SK-N-SH (cell line): ENCODE results near the gene GANC. TPM values are rescaled to one million over a fixed set of nuclear protein-coding genes. Genes with fewer than 3 reads are reported as not detected.

Experiments used
- CTCF ChIA-PET: fragments of 300-600, 350-600 bp; formaldehyde crosslinking; extraction: SDS; loops from one replicate; lab custom pipeline; 2021; lab: Yijun Ruan, JAX
- POLR2A ChIA-PET: fragments of 350-600 bp; sonication (Branson Sonifier 250); formaldehyde crosslinking; extraction: SDS; loops from one replicate; lab custom pipeline; 2020; ENCODE audit warnings: antibody characterized with exemption, inconsistent platforms; lab: Yijun Ruan, JAX
- DNase-seq: peaks from one replicate; pipeline ENCODE4 v3.0.0; 2012
- H2AFZ ChIP-seq: fragments of 200-600 bp; sonication (generic); 2 replicates; pipeline ENCODE4 v1.8.1; 2016; ENCODE audit warnings: antibody characterized with exemption, mild to moderate bottlenecking, low read depth
- H3F3A ChIP-seq: fragments of 200-600 bp; sonication (generic); replicated peaks from 2 replicates; pipeline ENCODE3; 2016; ENCODE audit warnings: antibody characterized with exemption, mild to moderate bottlenecking; ENCODE audit not compliant: insufficient read depth
- H3K27ac ChIP-seq, 2 experiments: fragments of 200-500 bp in 1 of 2; fragments of 200-600 bp in 1 of 2; sonication (Bioruptor generic) in 1 of 2; sonication (generic), shearing (Covaris generic) in 1 of 2; 2 replicates each; pipeline versions ENCODE4 v1.5.1 to v1.6.1; 2014 to 2016; ENCODE audit warnings: low read depth in 2 of 2, inconsistent platforms in 1 of 2, low read length in 1 of 2, mild to moderate bottlenecking in 1 of 2, mixed read lengths in 1 of 2
- H3K27me3 ChIP-seq: fragments of 200-600 bp; sonication (generic), shearing (Covaris generic); 2 replicates; pipeline ENCODE4 v1.6.1; 2016; ENCODE audit warnings: mixed run types; ENCODE audit not compliant: insufficient read depth
- H3K36me3 ChIP-seq, 2 experiments: fragments of 200-500 bp in 1 of 2; fragments of 200-600 bp in 1 of 2; sonication (Bioruptor generic) in 1 of 2; sonication (generic) in 1 of 2; replicated peaks in 1 of 2; 2 replicates each; pipeline versions ENCODE3 to v1.5.1; 2014 to 2016; ENCODE audit warnings: low read length in 1 of 2, mild to moderate bottlenecking in 1 of 2; ENCODE audit not compliant: insufficient read depth in 2 of 2, control insufficient read depth in 1 of 2
- H3K4me1 ChIP-seq, 2 experiments: fragments of 200-500 bp in 1 of 2; fragments of 200-600 bp in 1 of 2; sonication (Bioruptor generic) in 1 of 2; sonication (generic), shearing (Covaris generic) in 1 of 2; 2 replicates each; pipeline versions ENCODE4 v1.5.1 to v1.6.1; 2014 to 2016; ENCODE audit warnings: low read depth in 1 of 2, low read length in 1 of 2, mixed run types in 1 of 2; ENCODE audit not compliant: insufficient read depth in 2 of 2, control insufficient read depth in 1 of 2
- H3K4me2 ChIP-seq: fragments of 200-600 bp; sonication (generic), shearing (Covaris generic); 2 replicates; pipeline ENCODE4 v1.6.1; 2017; ENCODE audit warnings: mixed run types
- H3K4me3 ChIP-seq, 2 experiments: fragments of 200-500 bp in 1 of 2; fragments of 200-600 bp in 1 of 2; sonication (Bioruptor generic) in 1 of 2; sonication (generic), shearing (Covaris generic) in 1 of 2; 2 replicates each; pipeline versions ENCODE4 v1.5.1 to v1.8.1; 2014 to 2016; ENCODE audit warnings: low read depth in 2 of 2, inconsistent platforms in 1 of 2, low read length in 1 of 2, mild to moderate bottlenecking in 1 of 2, mixed read lengths in 1 of 2, moderate library complexity in 1 of 2
- H3K79me2 ChIP-seq: fragments of 200-600 bp; sonication (generic); 2 replicates; pipeline ENCODE4 v1.8.1; 2017; ENCODE audit warnings: mild to moderate bottlenecking; ENCODE audit not compliant: insufficient read depth
- H3K9ac ChIP-seq: fragments of 200-600 bp; sonication (generic); 2 replicates; pipeline ENCODE4 v1.6.1; 2017; ENCODE audit warnings: mixed run types
- H3K9me2 ChIP-seq: fragments of 200-600 bp; sonication (generic); 2 replicates; pipeline ENCODE4 v1.6.1; 2017; ENCODE audit warnings: mixed run types
- H3K9me3 ChIP-seq: fragments of 200-600 bp; sonication (generic); 2 replicates; pipeline ENCODE4 v1.6.1; 2017; ENCODE audit warnings: mixed run types, mild to moderate bottlenecking, moderate library complexity
- H4K20me1 ChIP-seq: fragments of 200-600 bp; sonication (generic); 2 replicates; pipeline ENCODE4 v1.6.1; 2017; ENCODE audit warnings: mild to moderate bottlenecking, mixed run types; ENCODE audit not compliant: insufficient read depth
- FOSL2 ChIP-seq: IDR thresholded peaks from 2 replicates; pipeline ENCODE4 v1.4.0; 2012; ENCODE audit warnings: low read depth, mild to moderate bottlenecking, moderate library complexity, borderline replicate concordance
- FOXJ3 ChIP-seq: sonication (generic); formaldehyde crosslinking; IDR thresholded peaks from 2 replicates; pipeline ENCODE4 v1.5.1; 2020; ENCODE audit warnings: mild to moderate bottlenecking, missing genetic modification reagents
- FOXM1 ChIP-seq: IDR thresholded peaks from 2 replicates; pipeline ENCODE4 v1.4.0; 2012; ENCODE audit warnings: low read depth, mild to moderate bottlenecking
- GABPA ChIP-seq: IDR thresholded peaks from 2 replicates; pipeline ENCODE4 v1.4.0; 2012; ENCODE audit warnings: low read depth, mild to moderate bottlenecking
- GATA2 ChIP-seq: sonication (generic); formaldehyde crosslinking; IDR thresholded peaks from 2 replicates; pipeline ENCODE4 v1.5.0; 2020; ENCODE audit warnings: mild to moderate bottlenecking, missing genetic modification reagents
- NFIC ChIP-seq: IDR thresholded peaks from 2 replicates; pipeline ENCODE4 v1.4.0; 2012; ENCODE audit warnings: borderline replicate concordance
- NRF1 ChIP-seq: IDR thresholded peaks from 2 replicates; pipeline ENCODE4 v1.6.1; 2012; ENCODE audit warnings: low read depth, mild to moderate bottlenecking, low read length
- SMC3 ChIP-seq: IDR thresholded peaks from 2 replicates; pipeline ENCODE4 v1.6.1; 2012; ENCODE audit warnings: low read depth, low read length, improper control_type of control experiment
- TAF1 ChIP-seq: IDR thresholded peaks from 2 replicates; pipeline ENCODE4 v1.6.1; 2012; ENCODE audit warnings: low read depth, mild to moderate bottlenecking, low read length, moderate library complexity, borderline replicate concordance
- TCF12 ChIP-seq: IDR thresholded peaks from 2 replicates; pipeline ENCODE4 v1.4.0; 2012
- TEAD4 ChIP-seq: IDR thresholded peaks from 2 replicates; pipeline ENCODE4 v1.4.0; 2012; ENCODE audit warnings: mild to moderate bottlenecking, borderline replicate concordance; ENCODE audit not compliant: insufficient read depth
- WGBS: methylation state at CpG from one replicate; pipeline ENCODE4 v1.1.6; 2017; ENCODE audit warnings: low lambda C conversion rate; 5-methylcytosine and 5-hydroxymethylcytosine counted together
- polyA plus RNA-seq, 3 experiments: library from polyadenylated mRNA; depleted of rRNA; stranded (reverse); fragments of >200 nt; gene quantifications; 2 replicates each; pipeline ENCODE4 v1.2.3, GENCODE V29; 2012
- TF ChIP-seq, protein P1 (sequence below): fragments of 150-350 bp; IDR thresholded peaks from 2 replicates; pipeline ENCODE4 v1.6.1; 2016; ENCODE audit warnings: mild to moderate bottlenecking, low read depth, low read length
- TF ChIP-seq, protein P2 (sequence below): IDR thresholded peaks from 2 replicates; pipeline ENCODE4 v1.6.1; 2012; ENCODE audit warnings: mild to moderate bottlenecking, low read depth, low read length, moderate library complexity
- TF ChIP-seq, protein P3 (sequence below): fragments of 150-350 bp; IDR thresholded peaks from 2 replicates; pipeline ENCODE4 v1.6.1; 2017; ENCODE audit warnings: antibody characterized with exemption, low read length, low read depth, borderline replicate concordance

GANC gene
- polyA plus RNA-seq, 1 of the 3 experiments (the other 2 are of a cell fraction): 6.8 TPM

DNA sequence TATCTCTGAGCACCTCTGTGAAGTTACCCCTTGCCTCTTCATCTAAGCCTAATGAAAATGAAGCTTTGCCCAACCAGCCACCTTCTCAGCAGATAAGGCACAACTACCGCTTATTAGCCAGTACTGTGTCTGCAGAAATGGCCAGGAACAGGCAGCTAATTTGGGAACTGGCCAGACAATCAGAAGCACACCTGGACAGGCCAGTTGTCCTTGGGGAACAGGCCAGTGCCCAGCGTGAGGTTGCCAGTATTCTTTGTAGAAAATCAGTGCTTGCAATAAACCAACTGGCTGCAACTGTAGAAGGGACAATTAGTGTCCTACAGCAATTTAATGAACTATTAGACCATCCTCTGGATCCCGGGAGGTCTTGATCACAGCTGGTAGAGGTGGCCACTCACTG is 10.7 kb downstream of the GANC start:
- DNase-seq: no peak
- Histone ChIP-seq H3K36me3 (peaks cover 10 to 20% of the 10 kb centered on the region in 2 experiments), H3K4me3 (no peak overlapping the region), H3K79me2 (no peaks in the 10 kb centered on the region), H3K9me3 (no peaks in the 10 kb centered on the region), H4K20me1 (no peaks in the 10 kb centered on the region), H3K9me2 (no peaks in the 10 kb centered on the region), H3K27me3 (no peaks in the 10 kb centered on the region), H3K9ac (no peak overlapping the region), H3K4me1 (no peaks in the 10 kb centered on the region), H3K27ac (no peak overlapping the region), H3K4me2 (no peak overlapping the region), H2AFZ (no peak overlapping the region), H3F3A (no peaks in the 10 kb centered on the region)
- ChIA-PET CTCF (no interaction called here), POLR2A (no interaction called here)
- TF ChIP-seq TCF12 (no peak), FOXM1 (no peak), NFIC (no peak), FOXJ3 (CRISPR knock-in tag) (no peak), GATA2 (no peak), NRF1 (no peak), TAF1 (no peak), TEAD4 (no peak), FOSL2 (no peak), SMC3 (no peak)
- TF ChIP-seq, protein P1, sequence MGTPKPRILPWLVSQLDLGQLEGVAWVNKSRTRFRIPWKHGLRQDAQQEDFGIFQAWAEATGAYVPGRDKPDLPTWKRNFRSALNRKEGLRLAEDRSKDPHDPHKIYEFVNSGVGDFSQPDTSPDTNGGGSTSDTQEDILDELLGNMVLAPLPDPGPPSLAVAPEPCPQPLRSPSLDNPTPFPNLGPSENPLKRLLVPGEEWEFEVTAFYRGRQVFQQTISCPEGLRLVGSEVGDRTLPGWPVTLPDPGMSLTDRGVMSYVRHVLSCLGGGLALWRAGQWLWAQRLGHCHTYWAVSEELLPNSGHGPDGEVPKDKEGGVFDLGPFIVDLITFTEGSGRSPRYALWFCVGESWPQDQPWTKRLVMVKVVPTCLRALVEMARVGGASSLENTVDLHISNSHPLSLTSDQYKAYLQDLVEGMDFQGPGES: no peak
- TF ChIP-seq, protein P2, sequence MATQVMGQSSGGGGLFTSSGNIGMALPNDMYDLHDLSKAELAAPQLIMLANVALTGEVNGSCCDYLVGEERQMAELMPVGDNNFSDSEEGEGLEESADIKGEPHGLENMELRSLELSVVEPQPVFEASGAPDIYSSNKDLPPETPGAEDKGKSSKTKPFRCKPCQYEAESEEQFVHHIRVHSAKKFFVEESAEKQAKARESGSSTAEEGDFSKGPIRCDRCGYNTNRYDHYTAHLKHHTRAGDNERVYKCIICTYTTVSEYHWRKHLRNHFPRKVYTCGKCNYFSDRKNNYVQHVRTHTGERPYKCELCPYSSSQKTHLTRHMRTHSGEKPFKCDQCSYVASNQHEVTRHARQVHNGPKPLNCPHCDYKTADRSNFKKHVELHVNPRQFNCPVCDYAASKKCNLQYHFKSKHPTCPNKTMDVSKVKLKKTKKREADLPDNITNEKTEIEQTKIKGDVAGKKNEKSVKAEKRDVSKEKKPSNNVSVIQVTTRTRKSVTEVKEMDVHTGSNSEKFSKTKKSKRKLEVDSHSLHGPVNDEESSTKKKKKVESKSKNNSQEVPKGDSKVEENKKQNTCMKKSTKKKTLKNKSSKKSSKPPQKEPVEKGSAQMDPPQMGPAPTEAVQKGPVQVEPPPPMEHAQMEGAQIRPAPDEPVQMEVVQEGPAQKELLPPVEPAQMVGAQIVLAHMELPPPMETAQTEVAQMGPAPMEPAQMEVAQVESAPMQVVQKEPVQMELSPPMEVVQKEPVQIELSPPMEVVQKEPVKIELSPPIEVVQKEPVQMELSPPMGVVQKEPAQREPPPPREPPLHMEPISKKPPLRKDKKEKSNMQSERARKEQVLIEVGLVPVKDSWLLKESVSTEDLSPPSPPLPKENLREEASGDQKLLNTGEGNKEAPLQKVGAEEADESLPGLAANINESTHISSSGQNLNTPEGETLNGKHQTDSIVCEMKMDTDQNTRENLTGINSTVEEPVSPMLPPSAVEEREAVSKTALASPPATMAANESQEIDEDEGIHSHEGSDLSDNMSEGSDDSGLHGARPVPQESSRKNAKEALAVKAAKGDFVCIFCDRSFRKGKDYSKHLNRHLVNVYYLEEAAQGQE: no peak
- 83% methylated on average over 2 of the region's 3 CpGs for WGBS

DNA sequence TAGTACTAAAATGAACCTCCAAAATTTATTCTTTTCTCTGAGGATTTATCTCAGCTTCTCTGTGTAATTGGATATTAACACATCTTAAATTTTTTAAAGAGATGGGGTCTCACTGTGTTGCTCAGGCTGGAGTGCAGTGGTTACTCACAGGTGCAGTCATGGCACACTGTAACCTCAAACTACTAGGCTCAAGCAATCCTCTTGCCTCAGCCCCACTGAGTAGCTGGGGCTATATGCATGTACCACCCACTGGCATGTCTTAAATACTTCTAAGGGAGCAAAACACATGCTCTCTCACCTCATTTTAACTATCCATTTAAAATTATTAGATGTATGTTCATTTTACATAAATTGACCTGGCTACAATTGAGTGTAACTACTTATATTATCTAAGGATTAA is 11.6 kb downstream of the GANC start:
- H4K20me1 ChIP-seq: no peaks in the 10 kb centered on the region
- POLR2A ChIA-PET: no interaction called here
- peaks cover 8 to 20% of the 10 kb centered on the region in 2 experiments for H3K36me3 ChIP-seq
- H3K9me2 ChIP-seq: no peaks in the 10 kb centered on the region
- no peak for TF ChIP-seq GATA2
- TF ChIP-seq GABPA: no peak
- TF ChIP-seq, protein P2: no peak
- TF ChIP-seq, protein P3, sequence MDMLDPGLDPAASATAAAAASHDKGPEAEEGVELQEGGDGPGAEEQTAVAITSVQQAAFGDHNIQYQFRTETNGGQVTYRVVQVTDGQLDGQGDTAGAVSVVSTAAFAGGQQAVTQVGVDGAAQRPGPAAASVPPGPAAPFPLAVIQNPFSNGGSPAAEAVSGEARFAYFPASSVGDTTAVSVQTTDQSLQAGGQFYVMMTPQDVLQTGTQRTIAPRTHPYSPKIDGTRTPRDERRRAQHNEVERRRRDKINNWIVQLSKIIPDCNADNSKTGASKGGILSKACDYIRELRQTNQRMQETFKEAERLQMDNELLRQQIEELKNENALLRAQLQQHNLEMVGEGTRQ: no peak
- H3K27ac ChIP-seq: no peak overlapping the region
- H3K4me1 ChIP-seq: no peaks in the 10 kb centered on the region
- CTCF ChIA-PET: no interaction called here
- no peaks in the 10 kb centered on the region for H3F3A ChIP-seq
- H3K9ac ChIP-seq: no peak overlapping the region
- no peaks in the 10 kb centered on the region for H3K27me3 ChIP-seq
- H3K9me3 ChIP-seq: no peaks in the 10 kb centered on the region
- H2AFZ ChIP-seq: no peak overlapping the region
- DNase-seq: no peak
- no peak overlapping the region for H3K4me3 ChIP-seq
- H3K4me2 ChIP-seq: no peak overlapping the region
- H3K79me2 ChIP-seq: no peaks in the 10 kb centered on the region
